ENCODE data around the gene IFNGR1.

DNA sequence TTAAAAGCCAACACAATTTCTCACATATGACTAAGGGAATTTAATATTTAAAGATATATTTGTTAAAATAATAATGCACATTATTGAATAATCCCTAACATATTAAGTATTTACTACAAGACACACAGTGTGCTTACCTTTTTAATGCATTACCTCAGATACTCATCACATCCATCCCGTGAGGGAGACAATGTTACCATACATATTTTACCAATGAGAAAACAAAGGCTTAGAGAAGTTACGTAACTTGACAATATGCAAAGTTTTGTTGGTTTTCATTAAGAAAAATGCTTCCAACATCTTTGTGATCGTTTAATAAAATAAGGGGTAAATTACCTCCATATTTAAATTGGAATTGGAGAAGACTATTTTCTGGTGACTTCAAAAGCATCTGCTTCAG, 4.3 kb downstream of the IFNGR1 start:
- TF ChIP-seq CTCF (IDR thresholded peaks at IDR 0.05) = no peak
- no peak for TF ChIP-seq ZFX (IDR thresholded peaks at IDR 0.05; ENCODE audit: borderline replicate concordance)
